Gastrocnemius medialis (tissue), 4 donors: ENCODE data around the gene NTRK3.

Source experiments
- POLR2A ChIP-seq, 2 donors: fragments of 450-650 bp; IDR thresholded peaks; one replicate each; pipeline ENCODE4 v1.6.1; 2017; ENCODE audit warnings: antibody characterized with exemption in 2 of 2, mild to moderate bottlenecking in 2 of 2, moderate library complexity in 2 of 2
- TF ChIP-seq, protein P1 (sequence below), 5 experiments: fragments of 450-650 bp in 3 of 5; fragments of 200-600 bp in 2 of 5; sonication (generic) in 2 of 5; IDR thresholded peaks in 4 of 5; conservative IDR thresholded peaks in 1 of 5; 1 replicate in 4 of 5; 2 replicates in 1 of 5; pipeline ENCODE4 v1.5.1; 2016 to 2019; ENCODE audit warnings: antibody characterized with exemption in 5 of 5, mild to moderate bottlenecking in 3 of 5, moderate library complexity in 3 of 5

DNA sequence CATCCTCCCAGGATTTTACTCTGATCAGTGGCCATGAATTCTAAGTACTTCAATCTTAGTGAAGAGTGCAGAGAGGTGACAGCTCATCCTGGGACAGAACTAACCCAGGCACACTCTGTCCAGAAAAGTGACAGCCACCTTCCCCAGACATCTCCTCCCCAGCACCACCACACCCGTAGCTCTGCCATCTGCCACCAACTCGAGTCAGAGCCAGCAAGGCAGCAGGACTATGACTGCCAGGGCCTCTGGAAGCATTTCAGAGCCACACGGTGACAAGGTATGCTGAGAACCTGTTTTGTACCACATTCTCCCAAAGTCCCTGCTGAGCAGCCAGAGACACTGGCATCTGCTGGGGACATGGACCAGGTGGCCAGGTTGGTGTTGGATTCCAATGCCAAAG, 71.0 kb downstream of the NTRK3 start:
- TF ChIP-seq, protein P1, sequence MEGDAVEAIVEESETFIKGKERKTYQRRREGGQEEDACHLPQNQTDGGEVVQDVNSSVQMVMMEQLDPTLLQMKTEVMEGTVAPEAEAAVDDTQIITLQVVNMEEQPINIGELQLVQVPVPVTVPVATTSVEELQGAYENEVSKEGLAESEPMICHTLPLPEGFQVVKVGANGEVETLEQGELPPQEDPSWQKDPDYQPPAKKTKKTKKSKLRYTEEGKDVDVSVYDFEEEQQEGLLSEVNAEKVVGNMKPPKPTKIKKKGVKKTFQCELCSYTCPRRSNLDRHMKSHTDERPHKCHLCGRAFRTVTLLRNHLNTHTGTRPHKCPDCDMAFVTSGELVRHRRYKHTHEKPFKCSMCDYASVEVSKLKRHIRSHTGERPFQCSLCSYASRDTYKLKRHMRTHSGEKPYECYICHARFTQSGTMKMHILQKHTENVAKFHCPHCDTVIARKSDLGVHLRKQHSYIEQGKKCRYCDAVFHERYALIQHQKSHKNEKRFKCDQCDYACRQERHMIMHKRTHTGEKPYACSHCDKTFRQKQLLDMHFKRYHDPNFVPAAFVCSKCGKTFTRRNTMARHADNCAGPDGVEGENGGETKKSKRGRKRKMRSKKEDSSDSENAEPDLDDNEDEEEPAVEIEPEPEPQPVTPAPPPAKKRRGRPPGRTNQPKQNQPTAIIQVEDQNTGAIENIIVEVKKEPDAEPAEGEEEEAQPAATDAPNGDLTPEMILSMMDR (IDR thresholded peaks at IDR 0.05 in 4 of 5, conservative IDR thresholded peaks at IDR 0.05 in 1 of 5): no peak
- no peak for TF ChIP-seq POLR2A (IDR thresholded peaks at IDR 0.05)
